ENCODE measurements around the gene ZNF683. TPM values are rescaled to one million over a fixed set of nuclear protein-coding genes. Genes with fewer than 3 reads are reported as not detected.
"Not testable (repeated sequence)": the region's sequence is repeated elsewhere in the genome, so short reads cannot be mapped to it uniquely, and the experiment has no call there.

The ZNF683 gene
- total RNA-seq, 1 donor from 2014 or later, result not detected

DNA sequence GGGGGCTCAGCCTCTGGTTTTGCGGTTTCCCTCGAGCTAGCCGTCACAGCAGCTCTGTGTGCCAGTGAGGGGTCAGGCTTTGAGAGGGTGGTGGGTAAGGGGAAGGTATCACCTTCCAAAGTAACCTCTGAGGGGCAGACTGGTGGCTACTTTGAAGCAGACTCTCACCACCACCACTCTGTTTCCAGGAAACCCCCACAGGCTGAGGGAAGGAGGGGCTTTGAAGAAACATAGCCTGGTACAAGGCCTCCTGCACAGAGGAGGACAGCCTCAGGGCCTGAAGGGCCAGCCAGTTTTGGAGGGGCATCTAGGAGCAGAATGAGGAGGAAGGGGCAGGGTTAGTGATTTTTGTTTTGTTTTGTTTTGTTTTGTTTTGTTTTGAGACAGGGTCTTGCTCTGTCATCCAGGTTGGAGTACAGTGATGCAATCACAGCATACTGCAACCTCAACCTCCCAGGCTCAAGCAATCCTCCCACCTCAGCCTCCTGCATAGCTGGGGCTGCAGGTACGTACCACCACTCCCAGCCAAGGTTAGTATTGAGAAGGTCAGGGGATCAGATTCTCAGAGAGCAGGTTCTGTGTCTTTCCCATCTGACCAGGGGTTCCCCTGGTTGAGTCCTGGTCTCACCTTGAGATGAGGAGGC is 17.2 kb upstream of the ZNF683 start:
- DNase-seq (ENCODE audit: extremely low spot score, unreplicated experiment), result no peak
- peaks cover 4% of the 10 kb centered on the region for H3K27me3 Mint-ChIP-seq
- H3K9me3 Mint-ChIP-seq, result no peaks in the 10 kb centered on the region
- H3K4me3 Mint-ChIP-seq, result no peak overlapping the region
- TF ChIP-seq, protein P1, sequence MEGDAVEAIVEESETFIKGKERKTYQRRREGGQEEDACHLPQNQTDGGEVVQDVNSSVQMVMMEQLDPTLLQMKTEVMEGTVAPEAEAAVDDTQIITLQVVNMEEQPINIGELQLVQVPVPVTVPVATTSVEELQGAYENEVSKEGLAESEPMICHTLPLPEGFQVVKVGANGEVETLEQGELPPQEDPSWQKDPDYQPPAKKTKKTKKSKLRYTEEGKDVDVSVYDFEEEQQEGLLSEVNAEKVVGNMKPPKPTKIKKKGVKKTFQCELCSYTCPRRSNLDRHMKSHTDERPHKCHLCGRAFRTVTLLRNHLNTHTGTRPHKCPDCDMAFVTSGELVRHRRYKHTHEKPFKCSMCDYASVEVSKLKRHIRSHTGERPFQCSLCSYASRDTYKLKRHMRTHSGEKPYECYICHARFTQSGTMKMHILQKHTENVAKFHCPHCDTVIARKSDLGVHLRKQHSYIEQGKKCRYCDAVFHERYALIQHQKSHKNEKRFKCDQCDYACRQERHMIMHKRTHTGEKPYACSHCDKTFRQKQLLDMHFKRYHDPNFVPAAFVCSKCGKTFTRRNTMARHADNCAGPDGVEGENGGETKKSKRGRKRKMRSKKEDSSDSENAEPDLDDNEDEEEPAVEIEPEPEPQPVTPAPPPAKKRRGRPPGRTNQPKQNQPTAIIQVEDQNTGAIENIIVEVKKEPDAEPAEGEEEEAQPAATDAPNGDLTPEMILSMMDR (conservative IDR thresholded peaks at IDR 0.05), result no peak
- no peaks in the 10 kb centered on the region for H3K36me3 Mint-ChIP-seq
- H3K27ac Mint-ChIP-seq, result no peak overlapping the region
- H3K4me1 Mint-ChIP-seq (ENCODE audit: unreplicated experiment), result peaks cover 6% of the 10 kb centered on the region

DNA sequence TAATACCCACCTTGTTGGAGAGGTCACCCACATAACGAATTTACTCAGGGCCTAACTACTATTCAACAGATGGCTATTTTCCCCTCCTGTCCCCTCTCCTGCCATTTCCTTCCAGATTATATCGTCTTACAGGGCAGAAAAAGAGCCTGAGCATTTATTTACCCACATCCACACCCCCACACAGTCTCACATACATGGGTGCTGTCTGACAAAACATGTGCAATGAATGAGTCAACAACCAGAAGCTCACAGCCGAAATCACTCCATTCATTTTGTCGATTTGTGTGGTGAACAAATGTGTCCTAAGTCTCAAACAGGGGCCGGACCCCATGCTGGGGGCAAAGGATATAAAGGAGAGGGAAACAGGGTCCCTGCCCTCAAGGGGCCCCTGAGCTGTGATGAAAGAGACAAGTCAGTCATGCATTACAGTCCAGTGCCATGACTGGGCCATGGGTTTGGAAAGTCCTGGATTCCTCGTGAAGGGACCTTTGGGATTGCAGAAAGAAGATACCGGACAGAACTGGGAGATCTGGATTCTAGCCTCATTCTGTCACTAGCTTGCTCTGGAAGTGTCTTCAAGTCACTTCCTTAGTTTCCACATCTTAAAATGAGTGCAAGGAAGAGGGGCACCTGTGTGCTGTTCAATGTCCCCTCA is 16.4 kb upstream of the ZNF683 start:
- Mint-ChIP-seq H3K4me1 (ENCODE audit: unreplicated experiment) (peaks cover 6% of the 10 kb centered on the region), H3K4me3 (no peak overlapping the region), H3K27ac (no peak overlapping the region), H3K36me3 (no peaks in the 10 kb centered on the region), H3K9me3 (no peaks in the 10 kb centered on the region), H3K27me3 (peaks cover 4% of the 10 kb centered on the region)
- TF ChIP-seq, protein P1 (conservative IDR thresholded peaks at IDR 0.05), result no peak
- no peak for DNase-seq (ENCODE audit: extremely low spot score, unreplicated experiment)

DNA sequence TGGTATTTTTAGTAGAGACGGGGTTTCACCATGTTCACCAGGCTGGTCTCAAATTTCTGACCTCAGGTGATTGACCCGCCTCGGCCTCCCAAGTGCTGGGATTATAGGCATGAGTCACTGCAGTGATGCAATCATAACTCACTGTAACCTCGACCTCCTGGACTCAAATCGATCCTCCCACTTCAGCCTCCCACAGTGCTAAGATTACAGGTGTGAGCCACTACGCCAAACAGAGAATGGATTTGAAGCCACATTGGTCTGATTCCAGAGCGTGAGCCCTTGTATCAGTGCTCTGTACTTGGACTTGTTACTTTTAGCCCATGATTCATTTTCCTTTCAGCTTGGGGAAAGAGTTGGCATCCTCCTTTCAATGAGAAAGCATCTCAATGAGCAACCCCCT is 14.9 kb upstream of the ZNF683 start:
- H3K4me3 Mint-ChIP-seq, result no peak overlapping the region
- peaks cover 4% of the 10 kb centered on the region for H3K27me3 Mint-ChIP-seq
- TF ChIP-seq, protein P1 (conservative IDR thresholded peaks at IDR 0.05), result no peak
- DNase-seq (ENCODE audit: extremely low spot score, unreplicated experiment), result no peak
- H3K9me3 Mint-ChIP-seq, result no peaks in the 10 kb centered on the region
- H3K4me1 Mint-ChIP-seq (ENCODE audit: unreplicated experiment), result peaks cover 6% of the 10 kb centered on the region
- H3K27ac Mint-ChIP-seq, result no peak overlapping the region
- no peaks in the 10 kb centered on the region for H3K36me3 Mint-ChIP-seq

DNA sequence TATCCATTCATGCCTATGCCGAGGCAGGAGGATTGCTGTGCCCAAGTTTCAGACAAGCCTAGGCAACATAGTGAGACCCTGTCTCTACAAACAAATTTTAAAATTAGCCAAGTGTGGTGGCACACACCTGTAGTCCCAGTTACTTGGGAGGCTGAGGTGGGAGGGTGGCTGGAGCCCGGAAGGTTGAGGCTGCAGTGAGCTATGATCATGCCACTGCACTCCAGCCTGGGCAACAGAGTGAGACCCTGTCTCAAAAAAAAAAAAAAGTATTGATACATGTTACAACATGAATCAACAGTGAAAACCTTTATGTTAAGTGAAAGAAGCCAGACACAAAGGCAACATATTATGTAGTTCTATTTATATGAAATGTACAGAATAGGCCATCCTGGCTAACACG is 12.5 kb upstream of the ZNF683 start:
- not testable (repeated sequence) for H3K27me3 Mint-ChIP-seq; H3K4me1 Mint-ChIP-seq (ENCODE audit: unreplicated experiment); DNase-seq (ENCODE audit: extremely low spot score, unreplicated experiment); H3K27ac Mint-ChIP-seq; H3K9me3 Mint-ChIP-seq; H3K4me3 Mint-ChIP-seq; H3K36me3 Mint-ChIP-seq

GRCh38 chr1:26384076-26384475 is 11.5 kb upstream of the ZNF683 start:
- no peak overlapping the region for H3K4me3 Mint-ChIP-seq
- no peaks in the 10 kb centered on the region for H3K4me1 Mint-ChIP-seq (ENCODE audit: unreplicated experiment)
- no peak for DNase-seq (ENCODE audit: extremely low spot score, unreplicated experiment)
- peaks cover 4% of the 10 kb centered on the region for H3K27me3 Mint-ChIP-seq
- H3K36me3 Mint-ChIP-seq, result no peaks in the 10 kb centered on the region
- no peak overlapping the region for H3K27ac Mint-ChIP-seq
- TF ChIP-seq, protein P1 (conservative IDR thresholded peaks at IDR 0.05), result no peak
- H3K9me3 Mint-ChIP-seq, result no peaks in the 10 kb centered on the region

DNA sequence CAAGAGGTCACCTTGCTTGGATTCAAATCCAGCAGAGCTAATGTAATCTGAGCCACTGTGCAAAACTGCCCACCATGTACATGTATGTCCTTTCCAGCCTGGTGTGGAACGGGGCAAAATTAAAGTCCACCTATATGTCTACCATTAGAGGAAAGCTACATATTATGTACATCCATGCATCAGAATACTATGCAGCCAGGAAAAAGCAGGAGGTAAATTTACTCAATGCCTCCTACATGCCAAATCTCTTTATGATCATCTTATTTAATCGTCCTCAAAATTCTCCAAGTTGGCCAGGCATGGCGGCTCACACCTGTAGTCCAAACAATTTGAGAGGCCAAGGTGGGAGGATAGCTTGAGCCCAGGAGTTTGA is 6.3 kb upstream of the ZNF683 start:
- H3K27ac Mint-ChIP-seq, result no peak overlapping the region
- H3K4me3 Mint-ChIP-seq, result no peak overlapping the region
- no peak for DNase-seq (ENCODE audit: extremely low spot score, unreplicated experiment)
- H3K27me3 Mint-ChIP-seq, result peaks cover 7% of the 10 kb centered on the region
- no peaks in the 10 kb centered on the region for H3K9me3 Mint-ChIP-seq
- no peaks in the 10 kb centered on the region for H3K36me3 Mint-ChIP-seq
- no peaks in the 10 kb centered on the region for H3K4me1 Mint-ChIP-seq (ENCODE audit: unreplicated experiment)
- TF ChIP-seq, protein P1 (conservative IDR thresholded peaks at IDR 0.05), result no peak

Measured in type B pancreatic cell (in vitro differentiated cells).